NCI-H1694 treated with DMSO at 0.1 percent for 48 hours (cell line): ENCODE results near the gene KRT25.
"Not testable (repeated sequence)": the region's sequence is repeated elsewhere in the genome, so short reads cannot be mapped to it uniquely, and the experiment has no call there.

Experiments used
- DNase-seq: peaks from one replicate; lab custom pipeline; 2025; lab: John Stamatoyannopoulos, UW

KRT25 gene

DNA sequence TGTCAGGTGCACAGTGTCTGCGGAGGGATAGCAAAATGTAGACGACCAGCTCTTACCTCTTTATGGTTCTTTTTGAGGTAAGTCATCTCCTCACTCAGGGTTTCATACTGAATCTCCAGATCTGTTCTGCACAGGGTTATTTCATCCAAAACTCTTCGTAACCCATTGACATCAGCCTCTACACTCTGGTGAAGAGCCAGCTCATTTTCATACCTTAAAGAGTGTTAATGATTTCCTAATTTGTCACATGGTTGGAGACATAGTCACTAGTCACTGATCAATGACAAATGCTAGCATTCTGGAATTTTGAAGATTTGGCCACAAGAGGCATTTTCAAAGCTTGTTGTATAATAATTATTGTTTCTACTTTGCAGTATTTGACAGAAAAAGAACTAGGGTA is 1.3 kb downstream of the KRT25 start:
- no peak for DNase-seq

DNA sequence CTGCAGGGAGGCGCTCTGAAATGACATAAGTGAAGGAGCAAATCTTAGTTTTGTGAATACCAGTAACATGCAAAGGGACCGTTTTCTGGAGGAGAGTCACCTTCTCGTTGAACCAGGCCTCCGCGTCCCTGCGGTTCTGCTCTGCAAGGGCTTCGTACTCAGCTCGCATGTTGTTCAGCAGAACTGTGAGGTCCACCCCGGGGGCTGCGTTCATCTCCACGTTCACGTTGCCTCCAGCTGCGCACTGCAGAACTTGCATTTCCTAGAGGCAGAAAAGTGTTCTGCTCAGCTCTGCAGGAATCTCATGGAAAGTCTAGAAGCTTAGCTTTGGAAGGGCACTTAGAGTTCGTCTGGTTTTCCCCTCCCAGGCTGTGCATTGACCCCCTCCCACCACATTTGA is 4.1 kb downstream of the KRT25 start:
- no peak for DNase-seq

DNA sequence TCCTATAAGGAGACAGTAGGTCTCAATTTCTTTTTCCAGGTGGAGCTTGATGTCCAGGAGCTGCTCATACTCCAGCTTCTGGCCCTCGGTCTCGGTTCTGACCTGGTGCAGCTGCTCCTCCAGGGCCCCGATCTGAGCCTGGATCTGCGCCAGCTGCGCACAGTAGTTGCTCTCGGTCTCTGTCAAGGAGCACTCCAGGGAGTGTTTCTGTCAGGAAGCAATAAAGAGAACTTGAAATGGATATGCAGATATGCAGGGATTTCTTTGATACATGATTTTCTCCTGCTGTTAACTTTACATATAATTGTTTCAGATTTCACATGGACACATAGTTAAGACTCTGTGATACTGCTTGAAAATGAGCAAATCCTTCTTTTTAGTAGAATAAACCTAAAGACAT is 4.7 kb downstream of the KRT25 start:
- no peak for DNase-seq

DNA sequence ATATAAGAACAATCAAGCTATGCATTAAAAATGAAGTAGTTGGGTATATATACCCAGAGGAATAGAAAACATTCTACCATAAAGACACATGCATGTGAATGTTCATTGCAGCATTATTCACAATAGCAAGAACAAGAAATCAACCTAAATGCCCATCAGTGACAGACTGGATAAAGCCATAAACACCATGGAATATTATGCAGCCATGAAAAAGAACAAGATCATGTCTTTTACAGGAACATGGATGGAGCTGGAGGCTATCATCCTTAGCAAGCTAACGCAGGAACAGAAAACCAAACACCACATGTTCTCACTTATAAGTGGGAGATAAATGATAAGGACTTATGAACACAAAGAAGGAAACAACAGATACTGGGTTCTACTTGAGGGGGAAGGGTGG is 6.5 kb downstream of the KRT25 start:
- DNase-seq = not testable (repeated sequence)

DNA sequence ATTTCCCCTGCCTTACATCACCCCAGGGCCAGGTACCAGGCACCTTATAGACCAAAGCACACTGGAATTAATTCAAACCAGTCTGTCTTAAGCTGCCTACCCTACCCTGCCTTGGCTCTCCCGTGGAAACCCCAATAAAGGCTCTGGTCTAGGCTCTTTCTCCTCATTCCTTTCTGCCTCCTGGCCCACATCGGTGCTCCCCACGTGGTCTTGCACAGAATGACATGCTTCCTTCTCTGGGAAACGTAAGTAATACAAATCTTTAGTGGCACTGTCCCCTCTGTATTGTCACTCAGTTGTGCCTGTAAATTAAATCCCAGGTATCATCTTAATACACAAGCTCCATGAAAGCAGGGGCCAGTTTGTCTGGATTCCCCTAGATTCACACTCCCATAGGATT is 16.6 kb downstream of the KRT25 start:
- DNase-seq = no peak

DNA sequence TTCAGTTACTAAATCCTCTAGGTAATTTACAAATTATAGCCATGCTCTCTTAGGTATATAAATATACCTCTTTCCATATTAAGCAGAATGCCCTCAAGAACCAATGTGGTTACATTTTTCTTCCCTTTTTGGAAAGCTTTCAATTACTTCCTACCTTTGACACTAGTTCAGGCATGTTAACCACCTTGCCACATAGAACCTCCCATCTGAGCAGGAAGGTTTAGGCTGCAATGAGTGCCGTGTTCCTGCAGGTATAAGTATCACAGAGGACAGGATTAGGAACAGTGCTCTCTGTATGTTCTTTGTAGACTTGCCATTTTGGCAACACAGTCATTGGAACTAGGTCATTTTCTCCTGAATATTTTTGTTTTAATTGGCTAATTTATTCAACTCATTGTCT is 20.1 kb downstream of the KRT25 start:
- no peak for DNase-seq

DNA sequence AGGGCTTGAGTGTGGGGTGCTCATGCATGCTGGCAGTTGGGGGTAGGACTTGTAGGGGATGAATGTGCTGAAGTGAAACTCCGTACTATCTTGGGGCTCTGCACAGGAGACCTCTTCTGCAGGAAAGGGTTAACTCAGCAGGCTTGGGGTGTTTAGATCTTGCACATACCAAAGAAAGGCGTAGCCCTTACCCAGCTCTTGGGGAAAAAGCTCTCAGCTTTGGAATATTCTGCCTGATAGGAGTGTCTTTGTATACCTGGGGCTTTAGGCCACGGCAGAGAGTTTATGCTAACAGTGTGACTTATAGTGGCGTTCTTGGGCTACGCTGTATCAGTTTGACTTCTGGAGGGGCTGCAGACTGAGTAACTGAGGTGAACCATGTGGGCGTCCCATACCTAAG is 21.1 kb downstream of the KRT25 start:
- no peak for DNase-seq

DNA sequence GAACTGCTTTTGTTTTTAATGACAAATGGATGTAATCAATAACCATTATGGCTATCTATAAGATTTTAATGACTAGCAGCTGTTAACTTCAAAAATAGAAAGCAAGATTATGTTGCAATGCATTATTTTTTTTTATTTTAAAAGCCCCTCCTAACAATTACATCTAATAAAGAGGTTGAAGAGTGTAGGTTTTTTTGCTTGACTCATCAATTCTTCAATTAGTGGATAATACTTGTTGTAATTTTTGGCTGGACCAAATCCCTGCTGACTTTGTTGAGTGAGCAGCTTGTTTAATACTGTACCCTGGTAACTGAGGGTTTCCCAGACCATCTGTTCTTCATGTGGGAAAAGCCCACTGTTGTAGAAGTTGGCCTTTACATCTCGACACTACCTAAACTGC is 24.2 kb downstream of the KRT25 start:
- no peak for DNase-seq

DNA sequence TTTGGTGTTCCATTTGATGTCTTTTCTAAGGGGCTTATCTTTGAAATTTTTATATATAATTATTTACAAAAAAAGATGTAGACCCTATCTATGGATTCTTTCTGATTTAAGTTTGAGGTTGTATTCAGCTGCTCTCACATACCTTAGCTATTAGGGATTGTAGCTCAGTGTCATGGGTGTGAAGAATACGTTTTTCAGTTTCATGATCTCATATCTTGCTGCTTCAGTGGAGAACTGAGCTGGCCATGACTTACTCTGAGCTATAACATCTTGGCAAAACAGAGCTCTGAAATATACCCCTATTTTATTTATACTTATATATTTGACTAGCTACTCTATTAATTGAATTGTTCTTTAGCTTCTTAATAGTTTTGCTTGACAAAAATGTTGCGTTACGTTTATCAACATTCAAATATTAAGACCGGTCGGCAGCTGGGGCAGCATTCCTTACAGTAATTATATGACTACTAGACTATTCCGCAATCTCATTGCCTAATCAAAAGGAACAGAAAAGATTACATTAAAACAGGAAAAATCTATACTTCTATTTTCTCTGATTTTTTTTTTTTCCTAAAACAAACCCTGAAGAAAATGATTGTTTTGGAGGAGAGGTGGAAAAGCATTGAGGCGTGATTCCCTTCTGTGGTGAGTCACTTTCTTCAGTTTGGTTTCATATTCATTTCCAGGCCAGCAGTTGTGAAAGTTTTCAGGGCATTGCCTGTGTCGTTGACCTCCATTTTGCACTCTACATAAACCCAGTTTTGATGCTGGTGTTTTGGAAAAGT is 27.5 kb downstream of the KRT25 start:
- no peak for DNase-seq

DNA sequence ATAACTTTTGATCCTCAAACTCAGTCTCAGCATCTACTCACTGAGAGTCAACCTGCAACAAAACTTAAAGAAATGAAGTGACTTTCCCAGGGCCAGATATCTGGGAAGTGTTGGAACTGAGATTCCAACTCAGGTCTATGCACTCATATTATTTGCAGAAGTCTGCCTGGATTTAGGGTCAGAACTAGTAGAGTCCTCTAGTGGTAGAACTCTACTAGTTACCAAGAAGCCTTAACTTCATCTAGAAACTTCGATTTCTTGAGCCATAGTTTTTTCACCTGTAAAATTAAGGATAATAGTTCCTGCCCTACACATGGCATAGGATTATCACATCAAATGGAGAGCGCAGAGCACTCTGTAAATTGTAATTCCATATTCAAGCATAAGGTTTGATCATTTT is 28.2 kb downstream of the KRT25 start:
- no peak for DNase-seq

DNA sequence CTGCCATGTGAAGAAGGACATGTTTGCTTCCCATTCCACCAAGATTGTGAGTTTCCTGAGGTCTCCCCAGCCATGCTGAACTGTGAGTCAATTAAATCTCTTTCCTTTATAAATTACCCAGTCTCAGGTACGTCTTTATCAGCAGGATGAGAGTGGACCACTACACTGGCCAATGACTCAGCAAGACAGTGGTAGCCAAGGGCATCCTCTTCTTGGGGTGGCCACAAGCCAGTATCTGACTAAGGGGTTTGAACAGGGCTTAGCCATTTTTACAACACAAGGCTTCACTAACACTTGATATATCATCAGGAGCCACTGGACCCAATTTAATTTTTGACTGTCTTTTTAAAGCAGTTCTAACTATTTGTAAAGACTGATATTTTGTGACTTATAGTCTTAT is 30.5 kb downstream of the KRT25 start:
- DNase-seq = no peak

DNA sequence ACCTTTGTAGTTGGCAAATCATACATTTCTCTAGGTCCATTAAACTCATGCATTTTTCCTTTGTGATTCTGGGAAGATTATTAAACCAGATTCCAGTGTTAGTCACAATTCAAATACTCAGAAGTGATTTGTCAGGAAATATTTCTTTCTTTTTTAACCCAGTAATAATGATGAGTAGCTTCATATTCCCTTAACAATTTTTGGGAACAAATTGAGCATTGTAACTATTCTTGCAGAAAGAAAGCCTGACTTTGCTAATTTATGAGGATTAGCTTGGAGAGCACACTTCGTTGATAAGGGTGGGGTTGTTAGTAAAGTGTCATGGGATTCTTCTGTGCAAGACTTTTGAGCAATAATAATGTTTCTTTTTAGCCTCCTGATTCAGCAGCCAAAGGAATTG is 32.9 kb downstream of the KRT25 start:
- DNase-seq = no peak

DNA sequence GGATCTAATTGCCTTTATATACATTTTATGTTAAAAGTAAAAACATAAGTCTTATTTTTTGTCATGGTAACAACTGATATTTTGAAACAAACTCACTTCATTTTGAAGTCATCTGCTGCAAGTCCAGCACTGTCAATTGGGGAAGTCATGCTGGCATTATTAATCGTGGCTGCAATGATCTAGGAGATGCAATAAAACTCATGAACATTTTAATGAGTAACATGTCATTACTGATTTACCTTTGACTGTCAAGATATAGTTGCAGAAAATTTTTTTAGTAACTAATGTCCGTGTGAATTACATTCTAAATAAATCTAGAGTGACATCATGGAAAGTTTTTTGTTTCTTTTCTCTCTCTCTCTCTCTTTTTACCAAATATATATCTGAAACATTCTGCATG is 34.2 kb downstream of the KRT25 start:
- DNase-seq = no peak

DNA sequence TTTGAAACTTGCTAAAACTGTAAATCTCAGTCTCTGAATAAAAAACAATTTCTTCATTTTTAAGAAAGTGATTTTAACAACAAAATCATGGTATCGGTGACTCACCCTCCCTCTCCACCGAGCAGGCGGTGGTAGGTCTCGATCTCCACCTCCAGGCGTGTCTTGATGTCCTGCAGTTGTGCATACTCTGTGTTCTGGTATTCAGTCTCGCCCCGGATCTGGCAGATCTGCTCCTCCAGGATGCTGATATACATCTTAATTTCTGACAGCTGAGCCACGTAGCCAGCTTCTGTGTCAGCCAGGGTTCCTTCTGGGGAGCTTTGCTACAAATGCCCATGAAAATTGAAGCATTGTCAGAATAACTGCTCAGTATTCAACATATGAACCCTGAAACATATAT is 36.2 kb downstream of the KRT25 start:
- DNase-seq = no peak

DNA sequence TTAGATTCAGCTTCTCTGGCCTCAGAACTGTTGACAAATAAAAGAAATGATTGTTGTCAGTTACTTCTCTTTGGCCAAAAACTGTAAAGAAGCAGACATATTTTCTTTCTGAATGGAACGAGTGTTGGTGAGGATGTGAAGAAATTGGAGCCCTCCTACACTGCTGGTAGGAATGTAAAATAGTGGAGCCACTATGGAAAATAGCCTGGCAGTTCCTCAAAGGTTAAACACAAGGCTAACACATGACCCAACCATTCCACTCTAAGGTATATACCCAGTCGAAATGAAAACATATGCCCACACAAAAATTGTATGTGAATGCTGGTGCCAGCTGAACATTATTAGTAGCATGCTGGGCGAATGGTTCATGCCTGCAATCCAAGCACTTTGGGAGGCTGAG is 37.4 kb downstream of the KRT25 start:
- DNase-seq = no peak

DNA sequence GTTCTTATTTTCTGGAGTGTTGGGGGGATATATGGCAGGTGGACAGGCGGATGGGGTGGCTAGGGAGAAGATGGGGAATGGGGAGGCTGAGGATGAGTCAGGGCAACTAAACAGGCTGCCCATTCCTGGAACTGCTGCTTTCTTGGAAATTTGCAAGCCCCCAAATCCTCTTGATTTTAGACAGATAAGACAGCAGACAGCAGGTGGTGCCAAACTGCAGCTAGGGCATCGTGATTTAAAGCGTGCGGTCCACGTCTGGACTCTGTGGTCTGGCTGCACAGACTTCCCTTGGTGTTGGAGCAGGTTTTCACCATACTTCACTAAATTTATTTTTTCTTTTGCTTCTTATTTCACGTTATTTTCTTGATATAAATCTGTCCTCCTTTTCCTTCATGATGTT is 40.7 kb downstream of the KRT25 start:
- DNase-seq = no peak

DNA sequence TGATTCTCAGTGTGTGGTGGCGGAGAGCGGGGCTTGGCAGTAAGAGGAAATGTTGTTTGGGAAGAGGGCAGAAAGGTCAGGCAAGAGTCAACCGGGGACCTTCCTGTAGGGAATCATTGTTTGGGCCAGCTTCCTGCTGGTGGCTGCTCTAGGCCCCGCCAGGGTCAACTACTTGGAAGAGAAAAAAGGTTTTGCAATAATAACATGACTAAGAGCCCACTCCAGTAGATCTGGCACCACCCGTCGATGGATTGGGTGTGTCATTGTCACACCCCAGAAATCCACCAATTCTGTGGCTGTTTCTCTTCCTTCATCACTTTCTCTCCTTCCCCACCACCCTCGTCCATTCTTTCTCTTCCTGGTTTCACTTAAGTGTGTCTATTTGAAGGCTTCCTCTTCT is 47.4 kb downstream of the KRT25 start:
- no peak for DNase-seq

DNA sequence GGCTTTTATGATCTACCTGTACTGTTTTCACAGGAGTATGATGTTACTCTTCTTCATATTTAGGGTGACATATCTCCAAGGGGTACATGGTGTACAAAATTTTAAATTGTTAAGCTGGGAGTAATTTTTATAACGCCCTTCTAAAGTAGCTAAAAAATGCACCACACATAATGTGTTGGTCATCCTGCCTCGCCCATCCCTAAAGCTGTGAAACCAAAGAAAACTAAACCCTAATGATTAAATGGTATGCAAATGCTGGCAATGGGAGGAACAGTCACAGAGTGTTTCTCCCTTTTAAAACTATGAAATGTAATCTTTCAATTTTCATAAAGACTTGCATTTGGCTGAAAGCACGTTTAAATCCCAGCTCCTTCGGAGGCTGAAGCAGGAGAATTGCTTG is 49.5 kb downstream of the KRT25 start:
- no peak for DNase-seq

DNA sequence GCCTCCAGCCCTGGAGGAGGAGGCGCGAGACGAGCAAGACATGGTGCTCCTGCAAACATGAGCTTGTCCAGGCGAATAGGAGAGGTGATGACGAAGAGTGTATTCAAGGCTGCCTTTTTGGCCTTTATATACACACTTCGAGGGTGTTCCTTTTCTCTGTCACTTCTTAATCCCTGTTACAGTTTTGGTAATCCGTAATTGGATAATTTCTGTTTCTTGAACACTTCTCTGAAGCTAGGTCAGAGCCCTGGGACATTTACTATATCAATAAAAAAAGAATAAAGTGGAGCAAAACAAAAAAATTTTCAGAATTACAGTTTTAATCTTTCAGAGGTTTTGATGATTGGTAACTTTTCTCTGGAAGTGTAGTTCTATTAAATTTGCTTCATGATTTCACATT is 51.5 kb downstream of the KRT25 start, which contains the start of gene KRT24:
Gene KRT24, minus strand, starts transcription at position 101 of the 400 bp plus-strand sequence. Its CDS starts 59 bp downstream, at position 42.
- no peak for DNase-seq

DNA sequence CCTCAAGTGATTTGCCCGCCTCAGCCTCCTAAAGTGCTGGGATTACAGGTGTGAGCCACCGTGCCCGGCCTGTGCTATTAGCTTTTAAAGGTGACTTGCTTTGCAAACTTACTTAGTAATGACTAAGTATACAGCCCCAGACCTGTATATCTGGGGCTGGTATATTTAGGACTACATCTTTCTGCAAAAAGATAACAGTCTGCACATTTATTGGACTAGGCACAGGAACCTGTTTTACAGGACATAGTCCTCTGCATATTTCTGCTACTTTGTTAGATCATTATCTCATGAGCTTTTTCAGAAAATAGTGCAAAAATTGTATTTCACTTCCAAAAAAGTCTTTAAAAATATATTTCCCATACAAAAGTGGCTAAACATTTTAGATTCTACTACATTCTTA is 52.9 kb downstream of the KRT25 start:
- no peak for DNase-seq

DNA sequence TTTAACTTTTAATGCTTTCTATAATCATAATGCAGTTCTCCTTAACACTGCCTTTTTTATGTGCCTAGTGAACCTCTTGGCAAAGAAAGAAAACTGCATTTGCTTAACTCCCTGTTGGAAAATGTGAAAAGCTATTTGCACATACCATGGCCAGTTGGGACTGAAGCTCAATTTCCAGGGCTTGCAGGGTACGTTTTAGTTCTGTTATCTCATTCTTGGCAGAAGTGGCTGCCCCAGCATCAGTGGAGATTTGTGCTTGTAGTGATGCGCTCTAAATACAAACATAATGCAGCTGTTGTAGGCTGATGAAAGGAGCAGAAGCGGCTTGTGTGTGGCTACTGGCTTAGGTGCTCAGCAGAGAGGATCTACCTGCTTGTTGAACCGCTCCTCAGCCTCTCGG is 55.3 kb downstream of the KRT25 start:
- no peak for DNase-seq

DNA sequence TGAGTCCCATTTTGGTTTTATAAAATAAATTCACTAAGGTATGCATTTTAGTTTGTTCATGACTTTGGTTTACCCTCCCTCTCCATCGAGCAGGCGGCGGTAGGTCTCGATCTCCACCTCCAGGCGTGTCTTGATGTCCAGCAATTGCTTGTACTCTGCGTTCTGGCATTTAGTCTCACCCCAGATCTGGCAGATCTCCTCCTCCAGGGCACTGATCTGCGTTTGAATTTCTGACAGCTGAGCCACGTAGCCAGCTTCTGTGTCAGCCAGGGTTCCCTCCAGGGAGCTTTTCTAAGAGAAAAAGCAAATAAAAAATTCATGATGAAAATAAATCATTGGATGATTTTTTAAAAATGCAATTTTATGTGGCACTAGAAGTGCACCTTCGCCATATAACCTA is 55.8 kb downstream of the KRT25 start:
- no peak for DNase-seq
